ENCODE data around the gene ERC1.
"Not testable (repeated sequence)": the region's sequence is repeated elsewhere in the genome, so short reads cannot be mapped to it uniquely, and the experiment has no call there.

ERC1 gene

DNA sequence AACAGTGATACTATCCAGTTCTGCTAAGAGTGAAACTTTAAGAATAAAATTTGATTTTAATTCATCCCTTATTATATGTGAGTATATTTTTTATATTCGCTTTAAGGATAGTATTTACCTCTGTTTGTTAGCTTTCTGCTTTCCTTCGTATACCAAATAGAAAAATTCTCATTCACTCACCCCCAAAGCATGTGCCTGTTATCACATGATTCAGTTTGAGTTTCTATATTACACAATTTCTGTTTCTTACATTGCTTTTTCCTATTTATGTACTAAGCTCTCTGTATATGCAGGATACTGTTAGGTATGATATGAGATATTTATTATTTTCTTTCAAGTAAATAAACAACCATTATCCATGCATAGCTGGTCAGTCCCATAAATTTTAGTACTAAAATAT, 328.2 kb downstream of the ERC1 start:
- DNase-seq (ENCODE audit: low read depth in 2 of 2) = no peak

DNA sequence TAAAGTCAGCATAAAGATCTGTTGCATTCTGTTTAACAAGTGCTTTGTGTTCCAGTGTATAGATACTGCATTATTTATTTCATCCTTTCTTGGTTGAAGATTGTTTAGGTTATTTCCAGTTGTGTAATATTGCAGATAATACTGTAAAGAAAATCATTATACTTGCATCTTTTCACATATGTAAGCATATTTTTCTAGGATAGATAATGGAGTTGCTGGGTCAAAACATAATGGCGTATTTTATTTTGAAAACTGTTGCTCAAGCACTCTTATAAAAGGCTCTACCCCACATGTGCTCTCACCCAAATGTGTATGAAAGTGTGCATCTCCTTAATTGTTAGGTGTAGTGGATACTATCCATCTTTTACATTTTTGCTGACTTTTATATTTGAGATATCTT, 329.0 kb downstream of the ERC1 start:
- no peak for DNase-seq (ENCODE audit: low read depth in 2 of 2)

DNA sequence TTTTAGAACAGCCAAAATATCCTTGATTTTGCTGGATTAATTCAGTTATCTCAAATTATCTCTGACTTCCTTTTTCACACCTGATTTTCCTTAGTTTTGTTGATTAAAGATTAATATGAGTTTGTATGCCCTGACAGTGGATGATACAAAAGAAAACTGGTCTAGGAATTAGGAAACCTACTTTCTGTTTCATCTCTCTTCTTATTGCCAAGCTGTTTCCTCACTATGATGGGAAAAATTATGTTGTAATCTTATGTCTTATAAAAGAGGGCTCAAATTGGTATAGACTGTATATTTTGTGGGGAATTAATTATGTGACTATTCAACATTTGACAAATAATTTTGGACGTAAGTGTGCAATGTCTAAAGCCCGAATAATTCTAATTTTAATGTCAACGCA, 331.8 kb downstream of the ERC1 start:
- DNase-seq (ENCODE audit: low read depth in 2 of 2) = no peak

DNA sequence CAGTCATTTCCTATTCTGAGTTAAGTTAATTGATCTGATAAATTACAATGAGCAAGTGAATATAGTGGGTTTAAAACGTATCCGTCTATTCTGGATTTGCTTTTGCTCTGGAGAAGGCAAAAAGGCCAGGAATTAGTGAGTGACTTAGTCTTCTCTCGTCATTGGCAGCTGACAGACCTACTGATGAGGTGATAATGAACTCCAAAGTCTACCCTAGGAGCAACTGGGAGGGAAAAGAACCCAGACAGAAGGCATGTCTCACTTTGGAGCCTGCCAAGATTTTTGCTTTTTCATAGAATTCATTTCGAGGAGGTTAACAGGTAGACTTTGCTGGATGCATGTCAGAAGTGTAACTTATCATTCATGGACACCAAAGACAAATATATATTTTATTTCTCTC, 333.1 kb downstream of the ERC1 start:
- DNase-seq (ENCODE audit: low read depth in 2 of 2) = no peak

DNA sequence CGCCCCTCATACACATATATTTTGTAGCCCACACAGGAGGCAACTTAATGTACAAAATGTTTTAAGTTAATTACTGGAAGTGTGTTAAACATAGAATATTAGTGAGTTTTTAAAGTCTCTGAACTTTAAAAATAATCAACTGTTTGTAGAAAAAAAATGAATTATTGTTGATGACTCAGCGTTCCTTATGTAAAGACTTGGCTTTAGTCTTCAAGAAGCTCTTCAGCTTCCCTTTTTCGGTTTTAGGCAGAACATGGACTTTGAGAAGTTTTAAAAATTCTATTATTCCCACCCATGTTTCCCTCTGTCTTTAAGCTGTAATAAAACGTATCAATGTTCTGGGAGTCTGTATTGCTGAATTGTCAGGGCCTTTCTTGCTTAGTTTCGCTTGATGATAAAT, 333.9 kb downstream of the ERC1 start:
- DNase-seq (ENCODE audit: low read depth in 2 of 2) = no peak

DNA sequence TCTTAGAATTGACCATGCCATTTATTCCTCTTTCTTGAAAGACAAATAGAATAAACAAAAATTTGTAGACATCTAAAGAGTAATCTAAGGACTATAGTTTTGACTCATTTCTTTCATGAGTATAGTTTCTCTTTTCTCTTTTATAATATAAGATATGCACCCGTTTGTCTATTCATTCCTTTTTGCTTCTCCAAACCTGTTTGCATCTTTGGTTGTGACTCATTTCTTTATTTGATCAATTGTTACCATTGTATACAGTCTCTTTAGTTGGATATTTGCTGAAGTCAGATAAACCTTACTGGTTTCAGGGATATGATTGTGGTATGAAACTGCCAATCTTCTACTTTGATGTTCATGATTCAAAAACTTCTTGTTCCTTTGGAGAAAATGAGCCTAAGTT, 334.6 kb downstream of the ERC1 start:
- DNase-seq (ENCODE audit: low read depth in 2 of 2) = no peak

DNA sequence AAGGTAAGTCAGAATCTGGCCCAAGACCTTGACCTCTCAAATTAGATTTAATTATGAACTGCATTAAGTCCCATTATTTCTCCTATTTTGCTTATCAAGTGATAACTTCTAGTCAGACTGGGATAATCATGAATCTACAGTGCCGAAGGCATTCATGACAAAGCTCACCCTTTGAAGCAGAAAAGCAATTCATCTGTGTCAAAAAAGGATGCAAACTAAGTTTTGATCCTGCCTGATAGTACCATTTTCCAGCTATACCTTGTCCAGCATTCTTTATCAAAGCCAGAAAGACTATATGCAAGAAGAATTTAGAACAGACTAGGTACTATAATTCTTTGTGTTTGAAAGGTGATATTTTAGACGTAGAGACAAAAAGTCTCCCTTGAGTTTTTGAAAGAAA, 335.2 kb downstream of the ERC1 start:
- DNase-seq (ENCODE audit: low read depth in 2 of 2) = no peak

DNA sequence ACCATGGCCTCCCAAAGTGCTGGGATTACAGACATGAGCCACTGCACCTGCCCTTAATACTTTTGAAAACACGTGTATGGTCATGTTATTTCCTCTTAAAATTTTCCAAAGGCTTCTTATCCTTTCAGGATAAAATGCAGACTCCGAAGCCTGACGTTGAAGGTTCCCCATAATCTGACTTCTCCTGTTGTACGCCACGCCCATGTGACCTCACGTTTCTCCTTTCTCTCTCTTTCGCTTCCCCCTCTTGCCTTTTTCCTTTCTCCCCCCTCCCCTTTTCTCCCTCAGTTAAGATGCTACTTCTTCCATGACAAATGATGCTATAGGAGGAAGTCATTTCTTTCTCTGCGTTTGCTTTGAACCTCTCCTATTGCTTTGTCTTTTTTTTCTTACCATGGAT, 337.4 kb downstream of the ERC1 start:
- DNase-seq (ENCODE audit: low read depth in 2 of 2) = no peak

DNA sequence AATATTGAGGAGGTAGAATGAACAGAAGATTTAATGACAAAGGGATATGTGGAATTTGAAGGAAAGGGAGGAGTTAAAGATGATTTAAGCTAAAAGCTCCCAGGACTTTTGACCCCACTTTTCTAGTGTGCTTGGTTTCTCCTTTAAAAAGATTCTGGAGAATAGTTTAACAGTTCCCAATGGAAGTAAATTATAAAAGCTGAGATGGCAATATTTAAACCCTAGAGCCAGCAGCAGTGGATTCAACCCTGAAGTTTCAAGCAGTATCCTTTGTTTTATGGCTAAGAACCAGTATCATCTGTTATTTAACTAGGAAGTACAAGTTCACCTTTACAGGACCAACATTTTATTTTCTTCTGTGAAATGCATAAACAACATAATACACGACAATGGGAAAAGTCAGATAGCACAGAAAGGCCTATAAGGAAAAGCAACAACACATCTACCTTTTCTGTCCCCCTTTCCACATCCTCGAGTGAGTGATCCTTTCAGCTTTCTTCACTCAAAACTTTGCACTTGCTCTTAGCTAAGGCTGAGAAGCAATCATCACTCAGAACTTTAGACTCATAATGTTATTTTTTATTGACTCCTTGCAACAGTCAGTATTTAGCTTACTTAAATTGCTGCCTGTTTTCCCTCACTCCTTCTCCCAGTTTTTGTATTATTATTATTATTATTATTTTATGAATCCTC, 338.9 kb downstream of the ERC1 start:
- no peak for DNase-seq (ENCODE audit: low read depth in 2 of 2)

DNA sequence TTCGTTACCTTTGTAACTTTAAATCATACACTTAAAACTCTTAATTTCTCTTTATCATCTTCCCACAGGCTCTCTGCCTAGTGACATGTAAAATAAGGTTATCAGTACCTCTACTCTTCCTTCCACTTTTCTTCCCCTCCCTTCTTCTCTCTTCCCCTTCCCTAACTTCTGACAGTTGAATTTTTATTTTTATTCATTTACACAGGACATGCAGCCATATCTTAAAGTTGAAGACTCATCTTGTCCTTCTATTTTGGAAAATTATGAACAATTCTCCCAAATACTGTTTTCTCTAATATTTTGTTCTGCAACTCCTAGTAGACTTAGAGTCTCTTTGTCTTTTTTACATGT, 339.4 kb downstream of the ERC1 start:
- no peak for DNase-seq (ENCODE audit: low read depth in 2 of 2)

DNA sequence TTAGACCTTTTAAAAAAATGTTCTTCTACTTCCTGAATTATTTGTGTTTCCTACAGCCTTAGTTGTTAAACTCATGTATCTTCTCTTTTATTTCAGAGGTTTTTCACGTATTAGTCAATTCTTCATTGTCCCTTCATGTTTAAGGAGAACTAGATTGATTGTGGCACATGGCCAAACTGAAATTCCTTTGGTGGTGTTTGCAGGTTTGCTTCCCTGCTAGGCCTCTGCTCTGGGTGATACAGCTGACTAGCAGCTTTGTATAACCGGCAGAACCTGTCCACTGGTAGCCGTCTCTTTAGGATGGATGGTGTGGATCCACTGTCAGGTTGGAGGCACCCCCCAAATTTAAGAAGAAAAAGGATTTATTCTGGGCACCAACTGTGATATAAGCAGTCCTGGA, 341.3 kb downstream of the ERC1 start:
- no peak for DNase-seq (ENCODE audit: low read depth in 2 of 2)

DNA sequence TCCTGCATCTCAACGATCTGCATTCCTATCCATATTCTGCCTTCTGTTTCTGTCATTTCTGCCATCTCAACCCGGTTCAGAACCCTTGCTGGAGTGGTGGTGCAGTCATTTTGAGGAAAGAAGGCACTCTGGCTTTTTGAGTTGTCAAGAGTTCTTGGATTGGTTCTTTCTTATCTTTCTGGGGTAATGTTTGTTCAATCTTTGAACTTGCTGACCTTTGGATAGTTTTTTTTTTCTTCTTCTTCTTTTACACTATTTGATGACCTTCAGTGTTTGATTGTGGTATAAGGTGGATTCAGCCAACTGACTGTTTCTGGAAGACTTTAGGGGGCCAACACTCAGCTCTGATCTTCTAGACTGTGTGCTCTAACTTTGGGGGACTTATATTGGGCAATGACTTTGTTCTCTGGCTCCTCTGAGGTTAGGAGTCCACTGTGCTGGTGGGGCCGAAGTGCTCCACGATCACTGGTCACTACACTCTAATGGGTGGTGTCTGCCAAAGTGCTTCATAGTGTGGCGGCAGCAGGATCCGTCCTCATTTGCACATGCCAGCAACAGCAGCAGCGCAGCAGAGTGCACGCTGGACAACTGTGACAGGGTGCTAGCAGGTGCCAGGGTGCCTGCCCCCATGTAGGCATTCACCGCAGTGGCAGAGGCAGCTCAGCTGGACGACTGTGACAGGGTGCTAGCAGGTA, 347.6 kb downstream of the ERC1 start:
- DNase-seq (ENCODE audit: low read depth in 2 of 2) = no peak

DNA sequence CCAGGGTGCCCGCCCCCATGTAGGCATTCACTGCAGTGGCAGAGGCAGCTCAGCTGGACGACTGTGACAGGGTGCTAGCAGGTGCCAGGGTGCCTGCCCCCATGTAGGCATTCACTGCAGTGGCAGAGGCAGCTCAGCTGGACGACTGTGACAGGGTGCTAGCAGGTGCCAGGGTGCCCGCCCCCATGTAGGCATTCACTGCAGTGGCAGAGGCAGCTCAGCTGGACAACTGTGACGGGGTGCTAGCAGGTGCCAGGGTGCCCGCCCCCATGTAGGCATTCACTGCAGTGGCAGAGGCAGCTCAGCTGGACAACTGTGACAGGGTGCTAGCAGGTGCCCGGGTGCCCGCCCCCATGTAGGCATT, 348.1 kb downstream of the ERC1 start:
- not testable (repeated sequence) for DNase-seq (ENCODE audit: low read depth in 2 of 2)

DNA sequence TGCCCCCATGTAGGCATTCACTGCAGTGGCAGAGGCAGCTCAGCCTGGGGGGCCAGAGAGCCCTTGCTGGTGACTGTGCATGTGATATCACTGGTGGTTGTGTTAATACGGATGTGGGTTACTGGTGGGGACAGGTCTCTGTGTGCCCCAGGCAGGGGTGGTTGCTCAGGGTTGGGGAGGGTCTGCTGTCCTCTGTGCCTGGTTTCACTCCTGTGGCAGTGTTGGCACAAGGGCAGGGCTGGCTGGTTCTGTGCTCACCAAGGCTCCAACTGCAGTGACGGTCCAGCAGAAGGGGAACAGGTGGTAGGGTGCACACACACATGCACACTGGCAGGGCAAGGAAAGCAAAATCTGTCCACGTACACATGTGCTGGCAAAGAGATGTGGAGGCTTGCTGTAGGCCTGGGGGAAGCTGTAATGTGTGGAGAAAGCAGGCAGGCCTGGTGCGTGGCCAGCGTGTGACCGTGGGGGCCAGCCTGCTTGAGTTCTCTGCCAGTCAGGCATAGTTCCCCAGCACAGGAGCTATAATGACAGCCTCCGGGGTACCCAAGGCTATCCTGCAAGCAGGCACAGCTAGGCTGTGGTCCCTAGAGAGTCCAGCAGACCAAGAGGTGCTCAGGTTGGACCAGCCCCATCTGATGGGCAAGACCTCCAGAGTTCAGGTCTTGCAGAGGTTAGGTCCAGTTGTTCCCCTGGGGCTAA, 348.7 kb downstream of the ERC1 start:
- no peak for DNase-seq (ENCODE audit: low read depth in 2 of 2)

DNA sequence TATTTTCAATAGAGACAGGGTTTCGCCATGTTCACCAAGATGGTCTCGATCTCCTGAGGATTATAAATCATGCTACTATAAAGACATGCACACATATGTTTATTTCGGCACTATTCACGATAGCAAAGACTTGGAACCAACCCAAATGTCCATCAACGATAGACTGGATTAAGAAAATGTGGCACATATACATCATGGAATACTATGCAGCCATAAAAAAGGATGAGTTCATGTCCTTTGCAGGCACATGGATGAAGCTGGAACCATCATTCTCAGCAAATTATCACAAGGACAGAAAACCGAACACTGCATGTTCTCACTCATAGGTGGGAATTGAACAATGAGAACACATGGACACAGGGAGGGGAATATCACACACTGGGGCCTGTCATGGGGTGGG, 350.2 kb downstream of the ERC1 start:
- DNase-seq (ENCODE audit: low read depth in 2 of 2) = not testable (repeated sequence)

DNA sequence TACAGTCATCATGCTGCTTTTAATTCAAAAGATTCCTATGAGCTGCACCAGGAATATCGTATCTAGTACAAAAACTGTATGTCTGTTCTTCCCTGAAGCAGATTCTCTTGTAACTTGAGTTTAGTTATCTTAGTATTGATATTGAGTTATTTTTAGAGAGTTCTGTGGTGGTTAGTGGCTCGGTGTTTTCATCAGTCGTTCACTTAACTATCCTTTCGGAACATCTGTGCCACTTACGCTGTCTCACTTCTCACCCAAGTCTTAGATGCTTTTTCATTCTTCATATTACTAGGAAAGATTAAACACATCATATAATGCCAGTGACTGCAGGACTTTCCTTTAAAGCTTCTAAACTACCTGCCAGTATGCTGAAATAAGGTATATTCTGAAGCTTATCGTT, 352.4 kb downstream of the ERC1 start:
- DNase-seq (ENCODE audit: low read depth in 2 of 2) = no peak

DNA sequence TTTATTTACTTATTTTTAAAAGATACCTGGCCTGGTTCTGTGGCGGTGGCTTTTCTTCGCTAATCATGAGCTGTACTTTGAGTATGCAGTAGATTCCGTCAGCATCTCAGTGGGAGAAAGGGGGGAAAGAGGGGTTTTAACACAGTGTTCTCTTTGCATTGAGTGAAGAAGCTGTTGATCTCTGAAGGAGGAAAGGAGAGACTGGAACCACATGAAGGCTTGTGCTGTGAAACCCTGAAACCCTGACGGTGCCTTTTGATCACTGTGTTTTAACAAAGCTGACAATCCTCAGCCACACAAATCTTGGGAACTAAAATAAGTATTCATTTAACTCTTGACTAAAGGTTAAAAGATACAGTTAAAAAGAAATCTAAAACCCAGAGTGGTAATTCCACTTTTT, 353.2 kb downstream of the ERC1 start:
- no peak for DNase-seq (ENCODE audit: low read depth in 2 of 2)

DNA sequence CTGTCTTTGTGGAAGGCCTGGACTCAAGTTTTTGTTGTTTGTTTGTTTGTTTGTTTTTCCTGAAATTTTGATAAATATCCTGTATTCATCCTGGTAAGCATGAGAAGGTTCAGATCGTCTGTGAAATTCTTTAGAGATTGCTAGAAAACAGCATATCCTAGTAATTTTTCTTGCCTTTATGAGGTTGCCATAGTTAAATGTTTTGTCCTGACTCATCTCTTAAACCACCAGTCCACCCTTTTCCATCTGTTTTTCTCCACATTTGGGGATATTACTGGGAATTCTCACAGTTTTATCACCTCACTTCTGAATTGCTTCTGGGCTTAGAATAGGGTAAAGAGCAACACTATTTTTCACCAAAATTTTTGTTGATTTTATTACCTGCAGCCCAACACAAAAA, 355.1 kb downstream of the ERC1 start:
- no peak for DNase-seq (ENCODE audit: low read depth in 2 of 2)

DNA sequence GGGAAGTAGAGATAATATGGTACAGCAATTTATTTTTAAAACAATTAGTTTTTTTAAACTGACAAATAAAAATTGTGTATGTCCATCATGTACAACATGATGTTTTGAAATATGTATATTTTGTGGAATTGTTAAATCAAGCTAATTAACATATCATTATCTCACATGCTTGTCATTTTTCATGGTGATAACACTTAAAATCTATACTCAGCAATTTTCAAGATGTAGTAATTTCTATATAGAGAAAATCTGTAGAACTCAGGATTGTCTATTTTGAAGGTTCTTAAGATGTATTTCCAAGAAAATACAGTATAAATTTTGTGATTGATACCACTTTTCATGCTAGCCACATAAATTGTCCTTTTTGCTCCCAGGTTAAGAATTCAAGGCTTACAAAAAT, 356.3 kb downstream of the ERC1 start:
- DNase-seq (ENCODE audit: low read depth in 2 of 2) = no peak

DNA sequence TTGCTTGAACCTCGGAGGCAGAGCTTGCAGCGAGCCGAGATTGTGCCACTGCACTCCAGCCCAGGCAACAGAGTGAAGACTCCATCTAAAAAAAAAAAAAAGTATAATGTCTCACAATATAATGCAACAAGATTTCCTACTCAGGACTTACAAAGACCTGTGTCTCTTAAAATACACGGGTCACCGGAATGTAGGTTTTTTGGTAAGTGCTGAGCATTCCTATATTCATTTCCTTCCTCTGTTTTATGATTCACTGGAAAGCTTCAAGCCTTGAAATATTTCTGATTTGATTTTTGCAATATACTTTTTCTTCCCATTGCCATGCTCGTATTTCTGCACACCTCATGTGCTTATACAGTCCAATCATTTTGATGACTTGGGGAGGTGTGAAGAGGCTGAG, 357.6 kb downstream of the ERC1 start:
- no peak for DNase-seq (ENCODE audit: low read depth in 2 of 2)

DNA sequence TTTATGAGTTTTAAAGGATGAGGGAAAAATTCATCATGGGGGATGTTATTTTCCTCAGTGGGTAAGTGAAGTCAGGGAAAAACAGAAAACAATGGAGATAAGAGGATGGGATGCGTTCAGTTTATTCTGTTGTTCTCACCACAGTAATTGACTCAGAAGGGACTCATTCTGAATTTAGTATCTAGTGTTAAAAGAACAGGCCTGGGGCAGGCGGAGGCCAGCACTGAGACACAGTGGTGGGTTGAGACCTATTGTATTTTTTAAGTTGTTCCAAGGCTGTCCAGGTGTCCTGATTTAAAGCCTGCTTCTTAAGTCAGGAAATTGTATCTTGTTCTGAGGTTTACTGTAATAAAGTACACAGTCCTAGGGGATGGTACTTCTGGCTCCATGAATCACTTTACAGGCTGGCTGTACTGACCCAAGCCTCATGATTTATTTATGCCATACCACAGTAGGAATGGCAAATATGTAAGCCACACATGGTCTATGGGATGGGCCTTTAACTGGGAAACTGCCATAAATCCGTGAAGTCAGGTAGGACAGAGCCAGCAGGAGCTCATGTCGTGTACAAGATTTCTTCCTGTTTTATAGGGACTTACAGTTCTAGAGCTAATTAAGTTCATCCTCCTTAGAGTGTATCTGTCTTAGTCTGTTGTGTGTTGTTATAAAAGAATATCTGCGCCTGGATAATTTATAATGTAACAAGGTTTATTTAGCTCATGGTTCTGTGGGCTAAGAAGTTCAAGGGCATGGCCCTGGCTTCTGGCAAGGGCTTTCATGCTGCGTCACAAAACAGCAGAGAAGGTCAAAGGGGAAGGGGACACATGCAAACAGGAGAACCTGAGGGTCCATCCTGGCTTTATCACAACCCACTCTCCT, 359.3 kb downstream of the ERC1 start:
- no peak for DNase-seq (ENCODE audit: low read depth in 2 of 2)

DNA sequence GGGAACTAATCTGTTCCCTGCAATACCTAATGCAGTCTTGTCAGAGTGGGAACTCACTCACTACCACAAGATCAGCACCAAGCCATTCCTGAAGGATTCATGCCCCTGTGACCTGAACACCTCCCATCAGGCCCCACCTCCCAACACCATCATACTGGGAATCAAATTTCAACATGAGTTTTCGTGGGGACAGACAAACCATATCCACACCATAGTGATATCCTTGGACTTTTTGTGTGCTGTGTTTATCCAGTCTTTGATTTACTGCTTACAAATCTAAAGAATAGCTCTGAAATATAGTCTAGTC, 359.9 kb downstream of the ERC1 start:
- no peak for DNase-seq (ENCODE audit: low read depth in 2 of 2)

DNA sequence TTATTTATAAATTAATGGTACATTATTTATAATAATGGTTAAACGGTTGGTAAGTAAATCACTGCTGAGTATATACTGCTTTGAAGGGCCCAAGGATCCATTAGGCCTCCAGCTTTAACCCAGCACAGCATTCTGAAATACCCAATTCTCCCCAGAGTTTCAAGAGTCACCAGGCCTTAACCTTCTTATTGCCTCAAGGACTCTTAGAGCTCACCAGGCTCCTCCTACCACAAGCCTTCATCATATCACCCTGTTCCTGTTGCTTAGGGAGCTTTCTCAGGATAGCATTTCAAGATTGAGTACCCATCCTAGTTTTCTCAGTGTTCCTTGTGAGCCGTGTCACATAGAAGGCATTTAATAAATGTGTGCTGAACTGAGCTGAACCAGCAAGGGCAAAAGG, 360.9 kb downstream of the ERC1 start:
- no peak for DNase-seq (ENCODE audit: low read depth in 2 of 2)

Measured in stimulated activated CD8-positive, alpha-beta memory T cell treated with anti-CD3 and anti-CD28 coated beads, Interleukin-7, amount 100 ng/mL, for 1 hour (primary cell).